Karpas-422 (cell line): Measurements from ENCODE around the gene SHISA8. TPM values are rescaled to one million over a fixed set of nuclear protein-coding genes. Genes with fewer than 3 reads are reported as not detected.

Experiments used
- DNase-seq: peaks from one replicate; pipeline ENCODE4 v3.0.0-alpha.2; 2015
- H2AFZ ChIP-seq: fragments of 200-600 bp; sonication (generic); 2 replicates; pipeline ENCODE4 v1.6.1; 2014; ENCODE audit warnings: antibody characterized with exemption, low read length, mixed read lengths
- H3K27ac ChIP-seq: fragments of 200-600 bp; sonication (generic); 2 replicates; pipeline ENCODE4 v1.5.1; 2014; ENCODE audit warnings: mild to moderate bottlenecking, low read length, moderate library complexity
- H3K27me3 ChIP-seq: fragments of 200-600 bp; sonication (generic); 2 replicates; pipeline ENCODE4 v1.6.1; 2014; ENCODE audit warnings: low read length, mixed read lengths
- H3K36me3 ChIP-seq: fragments of 200-600 bp; sonication (generic); 2 replicates; pipeline ENCODE4 v1.6.1; 2014; ENCODE audit warnings: low read length, mixed read lengths; ENCODE audit not compliant: insufficient read depth
- H3K4me1 ChIP-seq: fragments of 200-600 bp; sonication (generic); 2 replicates; pipeline ENCODE4 v1.6.1; 2014; ENCODE audit warnings: mild to moderate bottlenecking, low read length, mixed read lengths
- H3K4me2 ChIP-seq: fragments of 200-600 bp; sonication (generic); 2 replicates; pipeline ENCODE4 v1.6.1; 2014; ENCODE audit warnings: low read length, low read depth, mild to moderate bottlenecking; ENCODE audit not compliant: poor library complexity, severe bottlenecking
- H3K4me3 ChIP-seq: fragments of 200-600 bp; sonication (generic); 2 replicates; pipeline ENCODE4 v1.5.1; 2014; ENCODE audit warnings: mild to moderate bottlenecking, antibody characterized with exemption, low read length, mixed read lengths
- H3K79me2 ChIP-seq: fragments of 200-600 bp; sonication (generic); 2 replicates; pipeline ENCODE4 v1.6.1; 2014; ENCODE audit warnings: mild to moderate bottlenecking, low read length, mixed read lengths
- H3K9ac ChIP-seq: fragments of 200-600 bp; sonication (generic); 2 replicates; pipeline ENCODE4 v1.6.0; 2014; ENCODE audit warnings: low read length
- H3K9me2 ChIP-seq: fragments of 200-600 bp; sonication (generic), shearing (Covaris generic); replicated peaks from 2 replicates; pipeline ENCODE4 v1.6.0; 2014; ENCODE audit warnings: mild to moderate bottlenecking, low read length, moderate library complexity; ENCODE audit not compliant: insufficient read depth
- H3K9me3 ChIP-seq: fragments of 300-700, 200-600 bp; sonication (generic); 2 replicates; pipeline ENCODE4 v1.6.1; 2014; ENCODE audit warnings: low read length, mixed read lengths
- H4K20me1 ChIP-seq: fragments of 200-600 bp; sonication (generic); 2 replicates; pipeline ENCODE4 v1.6.1; 2014; ENCODE audit warnings: mild to moderate bottlenecking, antibody characterized with exemption, low read length, low read depth; ENCODE audit not compliant: insufficient read depth
- total RNA-seq: library from RNA; depleted of rRNA; stranded (reverse); fragments of >200 nt; shearing (Covaris generic); gene quantifications from 2 replicates; pipeline ENCODE4 v1.2.3, GENCODE V29; 2014; ENCODE audit warnings: low replicate concordance

The SHISA8 gene
- total RNA-seq, 1 experiment from 2014 or later, result 3.2 TPM

DNA sequence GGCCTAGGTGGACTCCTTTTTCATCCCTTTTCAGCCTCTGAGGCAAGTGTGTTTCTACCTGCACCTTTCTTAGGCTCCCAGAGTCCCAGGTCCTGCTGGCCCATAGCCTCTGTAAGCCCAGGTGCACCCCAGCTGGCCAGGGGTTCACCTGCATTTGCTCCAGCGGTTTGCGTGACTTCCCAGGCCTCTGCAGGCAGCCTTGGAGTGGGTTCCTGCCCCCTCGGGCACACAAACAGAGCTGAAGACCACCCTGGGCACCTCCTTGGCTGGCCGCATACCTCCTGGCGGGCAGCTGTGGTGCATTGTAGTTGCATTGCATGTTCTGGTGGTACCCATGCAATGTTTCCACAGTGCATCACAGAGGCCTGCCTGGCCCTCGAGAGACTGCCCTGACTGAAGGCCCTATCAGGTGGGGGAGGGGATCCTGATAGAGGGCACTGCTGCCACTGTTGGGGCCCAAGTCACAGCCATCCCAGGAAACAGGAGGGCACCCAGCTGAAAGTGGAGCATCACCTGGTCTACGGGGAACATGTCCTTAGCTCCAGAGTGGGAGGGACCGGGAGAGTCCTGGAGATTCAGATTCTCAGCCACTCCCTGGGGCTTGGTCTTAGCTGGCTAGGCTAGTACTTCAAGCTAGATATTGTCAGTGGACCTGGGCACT, 14.1 kb downstream of the SHISA8 start:
- no peak overlapping the region for H2AFZ ChIP-seq
- no peaks in the 10 kb centered on the region for H3K79me2 ChIP-seq
- H3K9me3 ChIP-seq, result no peaks in the 10 kb centered on the region
- DNase-seq, result no peak
- no peaks in the 10 kb centered on the region; the same call in 1 of the 2 replicates for H4K20me1 ChIP-seq
- H3K4me1 ChIP-seq, result no peaks in the 10 kb centered on the region
- H3K36me3 ChIP-seq, result peaks cover 34% of the 10 kb centered on the region
- no peak overlapping the region for H3K4me3 ChIP-seq
- no peak overlapping the region for H3K27ac ChIP-seq
- H3K27me3 ChIP-seq, result no peaks in the 10 kb centered on the region
- no peak overlapping the region for H3K9ac ChIP-seq
- no peak overlapping the region for H3K4me2 ChIP-seq
- no peaks in the 10 kb centered on the region for H3K9me2 ChIP-seq

DNA sequence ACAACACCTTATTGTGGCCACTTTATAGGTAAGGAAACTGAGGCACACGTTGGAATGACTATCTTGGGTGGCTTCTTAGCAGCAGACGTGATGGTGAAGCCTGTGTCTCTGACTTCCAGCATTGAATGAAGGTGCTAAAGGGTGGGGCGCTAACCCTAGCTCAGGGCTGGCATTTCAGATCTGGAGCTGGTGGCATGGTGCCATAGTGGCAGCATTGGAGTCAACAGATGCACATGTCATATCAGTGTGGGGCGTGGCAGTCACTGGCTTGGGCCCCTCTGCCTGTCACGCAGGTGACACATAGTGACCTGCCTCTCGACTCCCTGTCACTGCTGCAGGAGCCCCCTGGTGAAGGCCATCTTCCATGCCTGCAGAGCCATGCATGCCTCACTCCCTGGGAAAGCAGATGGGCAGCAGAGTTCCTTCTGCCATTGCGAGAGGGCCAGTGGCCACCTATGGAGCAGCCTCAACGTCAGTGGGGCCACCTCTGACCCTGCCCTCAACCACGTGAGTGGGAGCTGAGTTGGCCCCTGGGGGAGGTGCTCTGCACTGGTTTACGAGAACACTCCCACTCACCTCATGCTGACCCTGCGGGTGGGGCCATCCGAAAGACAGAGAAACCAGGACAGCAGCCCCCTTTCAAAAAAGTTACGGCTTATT, 14.8 kb downstream of the SHISA8 start:
- Histone ChIP-seq H3K9ac (no peak overlapping the region), H3K4me3 (no peak overlapping the region), H3K9me3 (no peaks in the 10 kb centered on the region), H3K27ac (no peak overlapping the region), H3K27me3 (no peaks in the 10 kb centered on the region), H3K4me2 (no peak overlapping the region), H3K4me1 (no peaks in the 10 kb centered on the region), H3K79me2 (no peaks in the 10 kb centered on the region), H4K20me1 (no peaks in the 10 kb centered on the region; the same call in 1 of the 2 replicates), H2AFZ (no peak overlapping the region), H3K36me3 (peaks cover 33% of the 10 kb centered on the region), H3K9me2 (no peaks in the 10 kb centered on the region)
- DNase-seq, result no peak

DNA sequence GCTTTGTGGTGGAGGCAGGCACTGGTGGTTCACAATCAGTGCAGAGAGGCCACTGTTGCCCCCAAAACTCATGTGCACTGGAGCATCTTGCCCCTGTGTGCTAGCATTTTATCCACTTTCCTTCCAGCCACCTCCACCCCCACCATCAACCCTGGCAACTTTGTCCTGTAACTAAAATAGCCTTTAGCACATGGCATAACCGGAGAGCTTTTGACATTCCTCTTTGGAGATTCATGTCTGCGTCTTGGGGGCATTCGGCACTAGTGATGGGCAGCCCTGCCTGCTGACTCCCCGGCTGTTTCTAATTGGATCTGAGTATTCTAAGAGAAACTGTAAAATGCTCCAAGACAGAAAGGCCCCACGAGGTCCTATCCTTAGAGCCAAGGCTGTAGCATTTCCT, 15.8 kb downstream of the SHISA8 start:
- Histone ChIP-seq H4K20me1 (no peaks in the 10 kb centered on the region; the same call in 1 of the 2 replicates), H3K79me2 (no peaks in the 10 kb centered on the region), H3K4me3 (no peak overlapping the region), H3K9me3 (no peaks in the 10 kb centered on the region), H3K4me2 (no peak overlapping the region), H3K36me3 (peaks cover 32% of the 10 kb centered on the region), H3K4me1 (no peaks in the 10 kb centered on the region), H3K9me2 (no peaks in the 10 kb centered on the region), H3K9ac (no peak overlapping the region), H3K27ac (no peak overlapping the region), H3K27me3 (no peaks in the 10 kb centered on the region), H2AFZ (no peak overlapping the region)
- no peak for DNase-seq

DNA sequence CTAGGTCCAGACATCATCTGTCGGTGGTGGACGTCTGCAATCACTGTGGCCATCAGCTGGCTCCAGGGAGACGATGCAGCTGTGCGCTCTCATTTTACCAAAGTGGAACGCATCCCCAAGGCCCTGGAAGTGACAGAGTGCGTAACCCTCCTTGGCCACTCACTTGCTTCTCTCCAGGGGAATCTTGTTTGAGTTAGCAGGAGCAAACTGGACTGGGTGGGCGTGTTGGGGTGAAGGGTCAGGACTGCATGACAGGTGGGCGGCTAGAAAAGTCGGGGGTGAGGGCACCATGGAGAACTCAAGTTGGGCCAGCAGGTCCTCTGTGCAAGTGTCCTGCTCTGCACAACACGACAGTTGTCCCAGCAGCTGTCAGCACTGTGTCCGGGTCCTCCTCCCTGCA, 16.2 kb downstream of the SHISA8 start:
- Histone ChIP-seq H4K20me1 (no peaks in the 10 kb centered on the region; the same call in 1 of the 2 replicates), H3K9me2 (no peaks in the 10 kb centered on the region), H3K36me3 (peaks cover 32% of the 10 kb centered on the region), H3K4me3 (no peak overlapping the region), H3K4me2 (no peak overlapping the region), H3K4me1 (no peaks in the 10 kb centered on the region), H2AFZ (no peak overlapping the region), H3K9ac (no peak overlapping the region), H3K27me3 (no peaks in the 10 kb centered on the region), H3K9me3 (no peaks in the 10 kb centered on the region), H3K27ac (no peak overlapping the region), H3K79me2 (no peaks in the 10 kb centered on the region)
- no peak for DNase-seq

DNA sequence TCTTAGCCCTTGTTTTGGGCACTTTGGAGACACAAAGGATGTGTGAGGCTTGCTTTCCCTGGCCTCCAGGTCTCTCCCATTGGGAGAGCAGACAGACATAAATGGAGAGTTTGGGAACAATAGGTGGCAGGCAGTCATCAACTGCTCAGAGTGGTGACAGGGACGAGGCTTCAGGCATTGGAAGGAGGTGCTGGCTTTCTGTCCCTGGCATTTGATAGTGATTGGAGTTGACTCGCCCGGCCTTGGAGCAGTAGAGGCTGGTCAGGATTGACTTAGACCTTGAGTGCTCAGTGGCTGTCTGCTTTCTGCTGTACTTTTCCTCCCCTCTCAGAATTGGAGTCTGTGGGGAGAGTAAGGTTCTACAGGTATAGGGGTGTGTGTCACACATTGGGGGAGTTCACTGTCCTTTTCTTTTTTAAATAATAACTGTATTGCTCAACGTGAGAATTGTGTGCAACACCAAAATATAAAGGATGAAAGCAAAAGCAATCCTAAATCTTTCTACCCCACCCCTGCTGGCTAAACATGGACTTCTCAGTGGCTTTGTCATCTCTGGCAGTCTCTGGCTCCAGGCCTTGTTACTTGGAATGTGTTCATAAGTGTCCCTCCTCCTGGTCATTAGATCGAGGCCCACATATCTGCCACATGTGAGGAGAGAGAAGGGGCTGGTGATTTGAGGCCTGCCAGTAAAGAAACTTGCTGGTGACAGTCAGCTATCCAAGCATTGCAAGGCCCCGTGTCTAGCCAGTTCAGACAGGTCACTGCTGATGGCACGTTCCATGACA, 21.1 kb downstream of the SHISA8 start:
- H2AFZ ChIP-seq, result no peak overlapping the region
- H3K27ac ChIP-seq, result no peak overlapping the region
- no peaks in the 10 kb centered on the region for H3K27me3 ChIP-seq
- H3K79me2 ChIP-seq, result peaks cover 12% of the 10 kb centered on the region
- no peaks in the 10 kb centered on the region for H3K9me3 ChIP-seq
- H3K4me3 ChIP-seq, result no peak overlapping the region
- H3K9me2 ChIP-seq, result no peaks in the 10 kb centered on the region
- no peak overlapping the region for H3K4me2 ChIP-seq
- peaks cover 37% of the 10 kb centered on the region for H3K36me3 ChIP-seq
- no peak overlapping the region for H3K9ac ChIP-seq
- H3K4me1 ChIP-seq, result peaks cover 4% of the 10 kb centered on the region
- DNase-seq, result no peak
- peaks cover 4% of the 10 kb centered on the region for H4K20me1 ChIP-seq

DNA sequence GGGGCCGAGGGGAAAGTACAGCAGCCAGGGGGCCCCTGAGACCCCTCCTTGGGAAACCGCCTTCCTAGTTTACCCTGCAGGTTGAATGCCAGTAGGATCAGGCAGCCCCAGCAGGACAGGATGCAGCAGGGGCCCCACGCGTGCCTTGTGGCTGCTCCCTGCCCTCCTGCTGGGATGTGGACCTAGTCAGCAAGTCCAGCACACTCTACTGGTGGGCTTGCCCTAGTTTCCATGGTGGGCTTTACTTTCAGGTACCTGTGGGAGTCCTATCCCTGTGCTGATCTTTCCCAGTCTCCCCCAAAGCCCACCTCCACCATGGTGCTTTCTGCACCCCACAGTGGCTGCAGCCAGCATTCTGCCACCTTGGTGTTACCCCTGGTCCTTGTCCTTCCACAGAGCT, 22.2 kb downstream of the SHISA8 start:
- no peak overlapping the region for H3K9ac ChIP-seq
- H2AFZ ChIP-seq, result no peak overlapping the region
- H3K9me2 ChIP-seq, result no peaks in the 10 kb centered on the region
- H3K79me2 ChIP-seq, result peaks cover 17% of the 10 kb centered on the region
- DNase-seq, result no peak
- H3K4me3 ChIP-seq, result no peak overlapping the region
- H3K27me3 ChIP-seq, result no peaks in the 10 kb centered on the region
- H3K27ac ChIP-seq, result no peak overlapping the region
- peaks cover 4% of the 10 kb centered on the region for H4K20me1 ChIP-seq
- peaks cover 37% of the 10 kb centered on the region for H3K36me3 ChIP-seq
- no peaks in the 10 kb centered on the region for H3K9me3 ChIP-seq
- H3K4me2 ChIP-seq, result no peak overlapping the region
- H3K4me1 ChIP-seq, result peaks cover 15% of the 10 kb centered on the region

DNA sequence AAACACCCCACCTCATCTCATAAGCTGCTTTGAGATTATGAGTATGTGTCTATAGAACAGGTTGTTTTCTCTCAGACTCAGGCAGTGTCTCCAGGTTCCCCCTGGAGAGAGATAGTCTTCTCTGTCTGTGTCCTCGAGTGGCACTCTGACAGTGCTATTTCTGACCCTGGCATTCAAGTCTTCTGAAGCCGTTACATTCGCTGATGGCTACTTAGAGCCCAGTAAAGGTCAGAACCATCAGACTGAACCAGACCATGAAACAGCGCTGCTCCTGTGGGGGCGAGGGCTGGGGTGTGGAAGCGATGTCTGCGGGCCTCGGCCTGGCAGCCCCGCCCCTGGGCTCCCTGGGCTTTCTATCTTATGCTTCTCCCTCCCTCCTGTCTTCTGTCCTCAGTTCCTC, 23.5 kb downstream of the SHISA8 start:
- H3K4me3 ChIP-seq, result no peak overlapping the region
- no peaks in the 10 kb centered on the region for H3K27me3 ChIP-seq
- H3K9me2 ChIP-seq, result no peaks in the 10 kb centered on the region
- no peak for DNase-seq
- H3K36me3 ChIP-seq, result peaks cover 40% of the 10 kb centered on the region
- no peak overlapping the region for H3K27ac ChIP-seq
- no peak overlapping the region for H3K9ac ChIP-seq
- H3K4me1 ChIP-seq, result peaks cover 26% of the 10 kb centered on the region
- no peak overlapping the region for H2AFZ ChIP-seq
- H4K20me1 ChIP-seq, result peaks cover 4% of the 10 kb centered on the region; the same call in 1 of the 2 replicates
- no peak overlapping the region for H3K4me2 ChIP-seq
- H3K79me2 ChIP-seq, result peaks cover 17% of the 10 kb centered on the region
- no peaks in the 10 kb centered on the region for H3K9me3 ChIP-seq

DNA sequence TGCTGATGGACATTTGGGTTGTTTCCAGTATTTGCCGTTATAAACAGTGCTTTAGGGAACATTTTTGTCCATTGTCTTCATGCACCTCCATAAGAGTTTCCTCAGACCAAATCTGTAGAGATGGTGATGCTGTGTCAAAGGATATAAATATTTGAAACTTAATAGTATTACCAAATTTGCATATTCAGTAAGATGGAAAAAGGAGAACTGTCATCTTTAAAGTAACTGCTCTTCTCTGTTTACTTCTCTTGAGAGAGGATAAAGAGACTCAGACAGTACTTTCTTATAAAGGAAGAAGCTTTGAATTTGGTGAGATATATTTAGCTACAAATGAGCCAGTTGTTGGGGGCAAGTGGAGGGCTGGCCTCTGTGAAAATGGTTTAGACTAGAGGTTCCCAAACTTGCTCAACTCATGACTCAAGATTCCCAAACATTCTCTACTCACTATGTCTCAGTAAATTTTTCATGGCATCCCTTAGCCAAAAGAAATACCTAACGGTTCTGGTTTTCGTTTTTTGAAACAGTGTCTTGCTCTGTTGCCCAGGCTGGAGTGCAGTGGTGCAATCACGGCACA, 26.2 kb downstream of the SHISA8 start:
- Histone ChIP-seq H3K36me3 (peaks cover 57% of the 10 kb centered on the region), H3K4me2 (peak overlapping the region; percentile 50), H3K9me2 (no peaks in the 10 kb centered on the region), H3K4me3 (peak overlapping the region; percentile 13; the same call in 1 of the 2 replicates), H3K27ac (peak overlapping the region; percentile 73), H2AFZ (no peak overlapping the region), H3K9ac (peak overlapping the region; percentile 27; the same call in 1 of the 2 replicates), H3K79me2 (peaks cover 22% of the 10 kb centered on the region), H3K4me1 (peaks cover 50% of the 10 kb centered on the region), H3K27me3 (no peaks in the 10 kb centered on the region), H3K9me3 (no peaks in the 10 kb centered on the region), H4K20me1 (peaks cover 4% of the 10 kb centered on the region; the same call in 1 of the 2 replicates)
- peak; percentile 64 for DNase-seq
